Measurements from ENCODE around the gene ATM. TPM values are rescaled to one million over a fixed set of nuclear protein-coding genes. Genes with fewer than 3 reads are reported as not detected.
"Not testable (repeated sequence)": the region's sequence is repeated elsewhere in the genome, so short reads cannot be mapped to it uniquely, and the experiment has no call there.

Gene ATM
- total RNA-seq, 1 experiment from 2014 or later: 39.5 TPM

DNA sequence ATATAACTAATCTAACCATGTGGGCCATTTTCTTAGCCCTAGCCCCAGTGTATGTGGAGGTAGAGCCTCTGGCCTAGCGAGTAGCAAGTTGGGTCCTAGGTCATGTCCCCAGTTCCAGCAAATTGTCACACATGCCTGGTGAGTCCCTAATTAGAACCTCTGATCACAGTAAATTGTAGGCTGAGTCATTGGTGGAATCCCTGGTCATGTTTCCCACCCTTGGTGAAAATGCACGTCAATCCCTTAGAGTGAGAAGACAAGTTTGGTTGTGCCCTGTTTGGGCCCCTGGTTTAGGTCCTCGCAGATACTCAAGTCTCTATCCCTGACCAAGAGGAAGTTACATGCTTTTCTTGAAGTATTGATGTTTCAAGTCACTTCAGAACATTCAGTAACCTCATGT is 46.7 kb downstream of the ATM start:
- intact Hi-C loops (cut with micrococcal nuclease; ENCODE audit: unreplicated experiment): no loop called here
- Mint-ChIP-seq H3K27me3 (ENCODE audit: unreplicated experiment) (no peaks in the 10 kb centered on the region), H3K36me3 (ENCODE audit: insufficient read depth, unreplicated experiment) (peaks cover 5% of the 10 kb centered on the region), H3K27ac (ENCODE audit: unreplicated experiment) (no peak overlapping the region), H3K4me3 (ENCODE audit: low read depth, unreplicated experiment) (no peak overlapping the region), H3K9me3 (ENCODE audit: low read depth, unreplicated experiment) (no peaks in the 10 kb centered on the region), H3K4me1 (ENCODE audit: low read depth, unreplicated experiment) (no peaks in the 10 kb centered on the region)
- CTCF ChIA-PET: no interaction called here
- TF ChIP-seq, protein P1, sequence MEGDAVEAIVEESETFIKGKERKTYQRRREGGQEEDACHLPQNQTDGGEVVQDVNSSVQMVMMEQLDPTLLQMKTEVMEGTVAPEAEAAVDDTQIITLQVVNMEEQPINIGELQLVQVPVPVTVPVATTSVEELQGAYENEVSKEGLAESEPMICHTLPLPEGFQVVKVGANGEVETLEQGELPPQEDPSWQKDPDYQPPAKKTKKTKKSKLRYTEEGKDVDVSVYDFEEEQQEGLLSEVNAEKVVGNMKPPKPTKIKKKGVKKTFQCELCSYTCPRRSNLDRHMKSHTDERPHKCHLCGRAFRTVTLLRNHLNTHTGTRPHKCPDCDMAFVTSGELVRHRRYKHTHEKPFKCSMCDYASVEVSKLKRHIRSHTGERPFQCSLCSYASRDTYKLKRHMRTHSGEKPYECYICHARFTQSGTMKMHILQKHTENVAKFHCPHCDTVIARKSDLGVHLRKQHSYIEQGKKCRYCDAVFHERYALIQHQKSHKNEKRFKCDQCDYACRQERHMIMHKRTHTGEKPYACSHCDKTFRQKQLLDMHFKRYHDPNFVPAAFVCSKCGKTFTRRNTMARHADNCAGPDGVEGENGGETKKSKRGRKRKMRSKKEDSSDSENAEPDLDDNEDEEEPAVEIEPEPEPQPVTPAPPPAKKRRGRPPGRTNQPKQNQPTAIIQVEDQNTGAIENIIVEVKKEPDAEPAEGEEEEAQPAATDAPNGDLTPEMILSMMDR (IDR thresholded peaks at IDR 0.05; ENCODE audit: unreplicated experiment): no peak
- no peak for DNase-seq
- BruUV-seq (replicated peaks): no TSS peak

DNA sequence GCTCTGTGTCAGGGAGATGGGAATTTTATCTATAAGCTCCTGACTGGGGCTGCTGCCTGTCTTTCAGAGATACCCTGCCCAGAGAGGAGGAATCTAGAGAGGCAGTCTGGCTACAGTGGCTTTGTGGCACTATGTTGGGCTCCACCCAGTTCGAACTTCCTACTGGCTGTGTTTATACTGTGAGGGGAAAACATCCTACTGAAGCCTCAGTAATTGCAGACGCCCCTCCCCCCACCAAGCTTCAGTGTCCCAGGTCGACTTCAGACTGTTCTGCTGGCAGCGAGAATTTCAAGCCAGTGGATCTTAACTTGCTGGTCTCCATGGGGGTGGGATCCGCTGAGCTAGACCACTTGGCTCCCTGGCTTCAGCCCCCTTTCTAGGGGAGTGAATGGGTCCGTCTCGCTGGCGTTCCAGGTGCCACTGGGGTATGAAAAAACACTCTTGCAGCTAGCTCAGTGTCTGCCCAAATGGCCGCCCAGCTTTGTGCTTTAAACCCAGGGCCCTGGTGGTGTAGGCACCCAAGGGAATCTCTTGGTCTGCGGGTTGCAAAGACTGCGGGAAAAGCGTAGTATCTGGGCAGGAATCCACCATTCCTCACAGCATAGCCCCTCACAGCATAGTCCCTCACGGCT is 54.2 kb downstream of the ATM start:
- H3K4me1 Mint-ChIP-seq (ENCODE audit: low read depth, unreplicated experiment); H3K9me3 Mint-ChIP-seq (ENCODE audit: low read depth, unreplicated experiment); H3K27me3 Mint-ChIP-seq (ENCODE audit: unreplicated experiment); H3K4me3 Mint-ChIP-seq (ENCODE audit: low read depth, unreplicated experiment); BruUV-seq (replicated peaks); H3K27ac Mint-ChIP-seq (ENCODE audit: unreplicated experiment); DNase-seq; intact Hi-C loops (cut with micrococcal nuclease; ENCODE audit: unreplicated experiment); CTCF ChIA-PET: not testable (repeated sequence)
- peaks cover 11% of the 10 kb centered on the region for H3K36me3 Mint-ChIP-seq (ENCODE audit: insufficient read depth, unreplicated experiment)

DNA sequence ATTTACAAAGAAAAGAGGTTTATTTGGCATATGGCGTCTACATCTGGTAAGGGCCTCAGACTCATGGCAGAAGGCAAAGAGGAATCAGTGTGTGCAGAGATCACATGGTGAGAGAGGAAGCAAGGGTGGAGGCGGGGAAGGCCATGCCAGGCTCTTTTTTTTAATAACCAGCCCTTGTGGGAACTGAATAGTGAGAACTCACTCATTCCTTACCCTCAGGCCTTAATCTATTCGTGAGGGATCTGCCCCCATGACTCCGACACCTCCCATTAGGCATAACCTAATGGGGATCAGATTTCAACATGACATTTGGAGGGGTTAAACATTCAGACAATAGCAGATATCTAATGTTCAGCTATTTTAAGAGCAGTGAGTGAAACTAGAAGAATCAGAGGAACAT is 55.7 kb downstream of the ATM start:
- intact Hi-C loops (cut with micrococcal nuclease; ENCODE audit: unreplicated experiment): no loop called here
- peaks cover 8% of the 10 kb centered on the region for H3K36me3 Mint-ChIP-seq (ENCODE audit: insufficient read depth, unreplicated experiment)
- H3K27ac Mint-ChIP-seq (ENCODE audit: unreplicated experiment): no peak overlapping the region
- no peaks in the 10 kb centered on the region for H3K27me3 Mint-ChIP-seq (ENCODE audit: unreplicated experiment)
- BruUV-seq (replicated peaks): no TSS peak
- CTCF ChIA-PET: no interaction called here
- no peak overlapping the region for H3K4me3 Mint-ChIP-seq (ENCODE audit: low read depth, unreplicated experiment)
- TF ChIP-seq, protein P1 (IDR thresholded peaks at IDR 0.05; ENCODE audit: unreplicated experiment): no peak
- H3K4me1 Mint-ChIP-seq (ENCODE audit: low read depth, unreplicated experiment): no peaks in the 10 kb centered on the region
- DNase-seq: no peak
- no peaks in the 10 kb centered on the region for H3K9me3 Mint-ChIP-seq (ENCODE audit: low read depth, unreplicated experiment)

GRCh38 chr11:108278954-108279353 is 56.1 kb downstream of the ATM start:
- no peak for DNase-seq
- Mint-ChIP-seq H3K4me3 (ENCODE audit: low read depth, unreplicated experiment) (no peak overlapping the region), H3K27me3 (ENCODE audit: unreplicated experiment) (no peaks in the 10 kb centered on the region), H3K36me3 (ENCODE audit: insufficient read depth, unreplicated experiment) (peaks cover 6% of the 10 kb centered on the region), H3K4me1 (ENCODE audit: low read depth, unreplicated experiment) (no peaks in the 10 kb centered on the region), H3K9me3 (ENCODE audit: low read depth, unreplicated experiment) (no peaks in the 10 kb centered on the region), H3K27ac (ENCODE audit: unreplicated experiment) (no peak overlapping the region)
- BruUV-seq (replicated peaks): no TSS peak
- intact Hi-C loops (cut with micrococcal nuclease; ENCODE audit: unreplicated experiment): no loop called here
- TF ChIP-seq, protein P1 (IDR thresholded peaks at IDR 0.05; ENCODE audit: unreplicated experiment): no peak
- CTCF ChIA-PET: no interaction called here

DNA sequence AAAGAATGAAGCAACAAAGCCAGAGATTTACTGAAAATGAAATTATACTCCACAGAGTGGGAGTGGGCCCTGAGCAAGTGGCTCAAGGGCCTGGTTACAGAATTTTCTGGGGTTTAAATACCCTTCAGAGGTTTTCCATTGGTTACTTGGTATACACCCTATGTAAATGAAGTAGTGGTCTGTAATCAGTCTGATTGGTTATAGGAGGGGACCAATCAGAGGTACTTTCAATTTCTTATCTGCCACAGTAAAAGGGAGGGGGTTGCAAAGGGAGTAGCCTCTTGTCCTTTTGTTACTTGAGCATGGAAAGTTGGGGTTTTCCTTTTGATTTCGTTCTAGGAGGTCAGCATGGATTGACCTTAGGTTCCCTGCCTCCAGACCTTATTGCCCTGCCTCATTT is 63.5 kb downstream of the ATM start:
- intact Hi-C loops (cut with micrococcal nuclease; ENCODE audit: unreplicated experiment): no loop called here
- no peaks in the 10 kb centered on the region for H3K4me1 Mint-ChIP-seq (ENCODE audit: low read depth, unreplicated experiment)
- no peak overlapping the region for H3K4me3 Mint-ChIP-seq (ENCODE audit: low read depth, unreplicated experiment)
- BruUV-seq (replicated peaks): no TSS peak
- DNase-seq: no peak
- CTCF ChIA-PET: no interaction called here
- TF ChIP-seq, protein P1 (IDR thresholded peaks at IDR 0.05; ENCODE audit: unreplicated experiment): no peak
- no peaks in the 10 kb centered on the region for H3K27me3 Mint-ChIP-seq (ENCODE audit: unreplicated experiment)
- peaks cover 3% of the 10 kb centered on the region for H3K36me3 Mint-ChIP-seq (ENCODE audit: insufficient read depth, unreplicated experiment)
- H3K9me3 Mint-ChIP-seq (ENCODE audit: low read depth, unreplicated experiment): no peaks in the 10 kb centered on the region
- no peak overlapping the region for H3K27ac Mint-ChIP-seq (ENCODE audit: unreplicated experiment)
